Measurements from ENCODE around the gene PDGFD. TPM values are rescaled to one million over a fixed set of nuclear protein-coding genes. Genes with fewer than 3 reads are reported as not detected.

The PDGFD gene
- total RNA-seq, 1 experiment from 2014 or later, result 1.7 TPM

DNA sequence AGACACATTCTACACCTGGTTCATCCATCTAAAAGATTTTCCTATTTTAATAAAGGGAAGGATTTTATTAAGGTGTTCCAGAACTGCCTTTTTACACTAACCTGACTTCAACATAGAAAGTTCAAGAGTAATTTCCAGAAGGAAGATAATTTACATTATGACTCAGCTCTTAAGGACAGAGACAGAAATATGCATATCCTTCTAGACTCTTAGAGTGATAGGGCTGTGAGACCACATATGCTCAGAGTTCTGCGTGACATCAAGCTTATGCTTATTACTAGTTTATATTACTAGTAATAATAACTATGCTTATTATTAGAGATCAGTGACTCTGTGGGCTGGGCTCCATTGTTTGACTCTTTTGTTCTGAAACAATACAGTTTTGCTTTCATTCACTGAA lies 4.6 kb downstream of the PDGFD start:
- Histone ChIP-seq H3K79me1 (ENCODE audit: insufficient read depth, low read depth, low read length, poor library complexity, severe bottlenecking) (no peaks in the 10 kb centered on the region), H3K79me2 (ENCODE audit: insufficient read depth, low read length) (no peaks in the 10 kb centered on the region), H3K4me1 (ENCODE audit: insufficient read depth, low read length) (peaks cover 3% of the 10 kb centered on the region; the same call in 1 of the 2 replicates), H3K14ac (ENCODE audit: insufficient read depth, low read length) (no peak overlapping the region), H3K23ac (ENCODE audit: insufficient read length, low read depth, low read length) (no peak overlapping the region), H3K23me2 (ENCODE audit: insufficient read length, low read depth, low read length, poor library complexity, severe bottlenecking) (no peaks in the 10 kb centered on the region), H4K20me1 (ENCODE audit: control insufficient read depth, insufficient read depth, insufficient read length) (no peaks in the 10 kb centered on the region), H4K8ac (replicated peaks; ENCODE audit: insufficient read length, low read depth, low read length) (no peak overlapping the region), H2BK120ac (ENCODE audit: low read depth, low read length, poor library complexity, severe bottlenecking) (no peak overlapping the region), H3K4me2 (ENCODE audit: insufficient read depth, insufficient read length, low read length) (no peak overlapping the region), H2AK5ac (ENCODE audit: insufficient read length, low read length) (no peak overlapping the region), H3K27ac (ENCODE audit: insufficient read length, low read depth, low read length) (no peak overlapping the region), H3T11ph (ENCODE audit: low read length) (no peak overlapping the region), H2AFZ (ENCODE audit: low read length) (no peak overlapping the region), H3K9ac (ENCODE audit: extremely low read depth, insufficient read length, low read length) (no peak overlapping the region), H2BK20ac (ENCODE audit: low read depth, low read length, poor library complexity, severe bottlenecking) (no peak overlapping the region), H3K56ac (ENCODE audit: insufficient read length, low read depth, low read length) (no peak overlapping the region), H3K27me3 (ENCODE audit: insufficient read depth, low read length) (no peaks in the 10 kb centered on the region), H3K4ac (ENCODE audit: low read depth, low read length) (no peak overlapping the region), H4K5ac (ENCODE audit: insufficient read length, low read depth, low read length) (no peak overlapping the region), H2BK5ac (ENCODE audit: insufficient read length, low read length) (no peak overlapping the region), H4K91ac (ENCODE audit: insufficient read length, low read depth, low read length) (no peak overlapping the region), H2BK12ac (ENCODE audit: insufficient read length, low read depth, low read length) (no peak overlapping the region), H2BK15ac (ENCODE audit: low read depth, low read length) (no peak overlapping the region), H3K18ac (ENCODE audit: insufficient read length, low read depth, low read length) (no peak overlapping the region), H3K9me3 (ENCODE audit: control insufficient read depth, low read depth, low read length) (no peaks in the 10 kb centered on the region)
- Mint-ChIP-seq H3K9me3 (peaks cover 0 to 2% of the 10 kb centered on the region in 2 experiments; a peak in 1 of 5 replicates), H3K4me3 (no peak overlapping the region), H3K27me3 (ENCODE audit: low read depth) (no peaks in the 10 kb centered on the region), H3K36me3 (ENCODE audit: insufficient read depth in 1 of 3, low read depth in 3 of 3) (no peaks in the 10 kb centered on the region), H3K4me1 (peaks cover 5 to 8% of the 10 kb centered on the region in 2 experiments), H3K27ac (no peak overlapping the region)
- WGBS (ENCODE audit: extremely low coverage, insufficient read length, low lambda C conversion rate), result no CpG with 5 or more reads among the region's 1 CpG
- no peak for DNase-seq
- TF ChIP-seq CTCF (conservative IDR thresholded peaks at IDR 0.05), result no peak
